Body of pancreas (tissue), 4 donors: Measurements from ENCODE around the gene TMEM72.

Experiments
- POLR2A ChIP-seq, 3 donors: fragments of 450-650 bp; IDR thresholded peaks; one replicate each; pipeline ENCODE4 v1.6.1; 2016; ENCODE audit warnings: antibody characterized with exemption in 3 of 3, mild to moderate bottlenecking in 2 of 3
- TF ChIP-seq, protein P1 (sequence below), 7 experiments: fragments of 450-650 bp in 4 of 7; fragments of 200-600 bp in 3 of 7; sonication (generic) in 3 of 7; IDR thresholded peaks; one replicate each; pipeline ENCODE4 v1.5.1; 2016 to 2019; ENCODE audit warnings: antibody characterized with exemption in 7 of 7

DNA sequence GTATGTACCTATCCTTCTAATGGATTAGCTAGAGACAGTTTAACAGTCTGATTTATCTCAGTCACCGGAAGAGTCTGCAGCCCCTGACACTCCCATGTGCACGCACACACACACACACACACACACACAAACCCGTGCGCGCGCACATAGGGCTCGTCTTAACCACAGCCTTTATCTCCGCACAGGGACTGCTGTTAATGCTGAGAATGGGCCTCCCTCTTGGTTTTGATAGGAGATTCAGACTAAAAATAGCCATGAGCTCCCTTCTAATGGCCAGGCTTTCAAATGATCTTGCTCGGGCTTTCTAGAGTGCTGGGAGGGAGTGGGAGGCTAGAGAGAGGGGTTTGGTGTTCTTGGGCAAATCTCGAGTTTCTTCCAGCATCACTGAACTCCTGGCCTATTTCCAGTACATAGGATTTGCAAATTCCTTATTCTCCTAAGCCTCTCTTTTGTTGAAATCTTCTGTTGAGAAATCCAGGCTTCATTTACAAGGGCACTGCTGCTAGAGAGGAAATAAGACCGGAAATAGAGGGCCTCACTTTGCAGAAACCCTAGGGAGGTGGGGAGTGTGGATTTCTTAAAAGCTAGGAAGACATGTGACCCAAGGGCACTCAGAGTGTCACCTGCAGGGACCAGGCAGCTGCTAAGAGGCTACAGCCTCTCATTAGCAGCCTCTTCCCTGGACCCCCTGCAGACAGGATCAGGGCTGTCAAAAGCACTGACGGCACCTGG lies 2.4 kb downstream of the TMEM72 start:
- TF ChIP-seq, protein P1, sequence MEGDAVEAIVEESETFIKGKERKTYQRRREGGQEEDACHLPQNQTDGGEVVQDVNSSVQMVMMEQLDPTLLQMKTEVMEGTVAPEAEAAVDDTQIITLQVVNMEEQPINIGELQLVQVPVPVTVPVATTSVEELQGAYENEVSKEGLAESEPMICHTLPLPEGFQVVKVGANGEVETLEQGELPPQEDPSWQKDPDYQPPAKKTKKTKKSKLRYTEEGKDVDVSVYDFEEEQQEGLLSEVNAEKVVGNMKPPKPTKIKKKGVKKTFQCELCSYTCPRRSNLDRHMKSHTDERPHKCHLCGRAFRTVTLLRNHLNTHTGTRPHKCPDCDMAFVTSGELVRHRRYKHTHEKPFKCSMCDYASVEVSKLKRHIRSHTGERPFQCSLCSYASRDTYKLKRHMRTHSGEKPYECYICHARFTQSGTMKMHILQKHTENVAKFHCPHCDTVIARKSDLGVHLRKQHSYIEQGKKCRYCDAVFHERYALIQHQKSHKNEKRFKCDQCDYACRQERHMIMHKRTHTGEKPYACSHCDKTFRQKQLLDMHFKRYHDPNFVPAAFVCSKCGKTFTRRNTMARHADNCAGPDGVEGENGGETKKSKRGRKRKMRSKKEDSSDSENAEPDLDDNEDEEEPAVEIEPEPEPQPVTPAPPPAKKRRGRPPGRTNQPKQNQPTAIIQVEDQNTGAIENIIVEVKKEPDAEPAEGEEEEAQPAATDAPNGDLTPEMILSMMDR (IDR thresholded peaks at IDR 0.05): no peak
- TF ChIP-seq POLR2A (IDR thresholded peaks at IDR 0.05): no peak
